Measurements from ENCODE around the gene RTP5.

RTP5 gene

DNA sequence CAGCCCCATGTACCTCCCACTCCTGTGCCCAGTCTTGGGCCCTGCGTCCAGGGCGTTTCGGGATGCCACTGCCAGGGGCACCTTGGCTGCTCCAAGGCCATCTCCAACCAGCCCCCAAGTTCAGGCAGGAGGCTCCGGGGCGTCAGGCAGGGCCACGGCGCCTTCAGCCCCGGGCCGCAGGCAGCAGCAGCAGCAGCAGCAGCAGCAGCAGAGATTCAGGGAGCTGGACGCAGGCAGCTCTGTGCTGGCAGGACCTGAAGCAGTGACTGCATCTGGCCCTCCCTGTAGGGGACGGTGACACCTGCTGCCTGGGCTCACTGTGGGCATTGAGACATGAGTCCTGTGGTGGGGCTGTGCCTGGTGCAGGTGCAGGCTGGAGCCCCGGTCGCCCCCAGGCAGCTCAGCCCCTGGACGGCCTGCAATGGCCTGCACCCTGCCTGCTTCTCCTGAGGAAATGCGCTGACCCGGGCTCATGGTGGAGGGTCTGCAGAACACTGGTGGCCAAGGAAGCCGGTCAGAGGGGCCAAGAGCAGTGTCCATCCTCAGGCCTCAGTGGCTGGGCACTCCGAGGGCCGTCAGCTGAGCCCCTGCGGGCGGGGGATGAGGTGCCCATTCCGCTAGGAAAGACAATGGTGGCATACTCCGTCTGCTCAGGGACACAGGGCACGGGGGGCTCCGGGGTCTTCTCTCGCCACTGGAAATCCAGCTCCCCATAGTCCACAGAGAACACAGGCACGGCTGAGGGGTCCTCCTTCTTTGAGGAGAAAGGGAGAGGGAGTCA, 18.8 kb upstream of the RTP5 start:
- H3K36me3 Mint-ChIP-seq (ENCODE audit: low read depth) = no peaks in the 10 kb centered on the region
- no peak overlapping the region for H3K27ac Mint-ChIP-seq
- intact Hi-C loops (cut with micrococcal nuclease) = no loop called here
- no peak overlapping the region for H3K4me3 Mint-ChIP-seq
- H3K27me3 Mint-ChIP-seq = peaks cover 19% of the 10 kb centered on the region
- H3K4me1 Mint-ChIP-seq (ENCODE audit: low read depth) = peaks cover 10% of the 10 kb centered on the region
- no peaks in the 10 kb centered on the region for H3K9me3 Mint-ChIP-seq

DNA sequence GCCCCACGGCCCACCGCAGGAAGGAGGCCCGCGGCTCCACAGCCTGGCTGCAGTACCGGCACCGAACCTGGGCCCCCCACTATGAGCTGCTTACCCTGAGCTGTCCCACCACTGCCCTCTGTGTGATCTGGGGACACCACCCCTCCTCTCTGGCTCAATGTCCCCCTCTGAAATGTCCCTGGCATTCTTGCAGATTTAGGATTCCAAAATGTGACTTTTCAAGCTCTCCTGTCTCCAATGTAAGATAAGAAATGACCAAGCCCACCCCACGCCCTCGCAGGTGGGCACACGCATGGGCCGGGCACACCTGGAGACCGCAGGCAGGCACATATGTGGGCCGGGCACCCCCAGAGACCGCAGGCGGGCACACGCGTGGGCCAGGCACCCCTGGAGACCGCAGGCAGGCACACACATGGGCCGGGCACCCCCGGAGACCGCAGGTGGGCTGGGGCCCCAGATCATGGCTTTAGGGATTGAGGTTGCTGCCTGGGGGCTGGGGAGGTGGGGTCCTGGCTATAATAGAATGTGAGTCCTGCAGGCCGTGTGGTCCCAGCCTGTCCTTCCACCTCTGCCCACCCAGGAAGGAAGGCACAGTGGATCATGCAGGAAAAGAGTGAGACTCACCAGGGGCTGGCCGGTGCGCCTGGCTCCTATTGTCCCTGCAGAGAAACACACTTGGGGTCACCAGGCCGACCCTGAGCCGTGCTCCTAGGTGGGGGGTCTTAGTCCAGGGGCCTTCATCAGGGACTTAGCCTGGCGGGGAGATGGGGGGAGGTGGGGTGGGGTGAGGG, 18.0 kb upstream of the RTP5 start:
- Mint-ChIP-seq H3K27ac (no peak overlapping the region), H3K27me3 (peaks cover 16% of the 10 kb centered on the region), H3K36me3 (ENCODE audit: low read depth) (no peaks in the 10 kb centered on the region), H3K4me3 (no peak overlapping the region), H3K9me3 (no peaks in the 10 kb centered on the region), H3K4me1 (ENCODE audit: low read depth) (peaks cover 2% of the 10 kb centered on the region)
- intact Hi-C loops (cut with micrococcal nuclease) = no loop called here

DNA sequence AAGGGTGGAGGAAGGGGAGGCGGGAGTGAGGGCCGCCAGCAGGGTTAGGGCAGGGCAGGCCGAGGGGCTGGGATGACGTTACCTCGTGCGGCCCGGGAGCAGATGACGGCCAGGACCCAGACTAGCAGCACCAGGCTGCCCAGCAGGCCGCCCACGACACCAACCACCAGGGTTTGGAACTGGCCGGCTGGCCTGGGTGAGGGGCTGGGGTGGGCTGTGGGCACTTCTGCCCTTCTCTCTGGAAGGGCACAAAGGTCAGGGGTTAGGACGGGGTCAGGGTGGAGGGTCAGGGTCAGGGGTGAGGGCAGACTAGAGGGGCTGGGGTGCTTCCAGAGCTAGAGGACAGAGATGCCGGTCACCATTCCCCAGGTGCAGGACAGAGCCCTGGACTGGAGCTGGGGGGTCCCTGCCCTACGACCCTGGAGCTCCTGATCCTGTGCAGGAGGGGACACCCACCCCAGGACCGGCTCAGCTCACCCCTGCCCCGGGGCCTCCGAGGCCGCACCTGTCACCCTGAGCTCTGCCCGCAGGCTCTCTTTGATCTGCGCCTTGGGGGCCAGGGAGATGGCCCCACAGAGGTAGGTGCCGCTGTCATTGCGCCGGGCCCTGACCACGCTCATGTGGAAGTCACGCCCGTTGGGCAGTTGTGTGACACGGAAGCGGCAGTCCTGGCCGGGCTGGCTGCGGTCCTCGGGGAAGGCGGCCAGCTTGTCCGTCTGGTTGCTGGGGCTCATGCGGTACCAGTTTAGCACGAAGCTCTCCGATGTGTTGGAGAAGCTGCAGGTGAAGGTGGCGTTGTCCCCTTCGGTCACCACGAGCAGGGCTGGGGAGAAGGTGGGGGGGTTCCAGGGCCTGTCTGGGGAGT, 17.2 kb upstream of the RTP5 start:
- no peak overlapping the region for H3K4me3 Mint-ChIP-seq
- H3K36me3 Mint-ChIP-seq (ENCODE audit: low read depth) = no peaks in the 10 kb centered on the region
- no peak overlapping the region for H3K27ac Mint-ChIP-seq
- no peaks in the 10 kb centered on the region for H3K4me1 Mint-ChIP-seq (ENCODE audit: low read depth)
- H3K9me3 Mint-ChIP-seq = no peaks in the 10 kb centered on the region
- intact Hi-C loops (cut with micrococcal nuclease) = no loop called here
- peaks cover 11% of the 10 kb centered on the region for H3K27me3 Mint-ChIP-seq

DNA sequence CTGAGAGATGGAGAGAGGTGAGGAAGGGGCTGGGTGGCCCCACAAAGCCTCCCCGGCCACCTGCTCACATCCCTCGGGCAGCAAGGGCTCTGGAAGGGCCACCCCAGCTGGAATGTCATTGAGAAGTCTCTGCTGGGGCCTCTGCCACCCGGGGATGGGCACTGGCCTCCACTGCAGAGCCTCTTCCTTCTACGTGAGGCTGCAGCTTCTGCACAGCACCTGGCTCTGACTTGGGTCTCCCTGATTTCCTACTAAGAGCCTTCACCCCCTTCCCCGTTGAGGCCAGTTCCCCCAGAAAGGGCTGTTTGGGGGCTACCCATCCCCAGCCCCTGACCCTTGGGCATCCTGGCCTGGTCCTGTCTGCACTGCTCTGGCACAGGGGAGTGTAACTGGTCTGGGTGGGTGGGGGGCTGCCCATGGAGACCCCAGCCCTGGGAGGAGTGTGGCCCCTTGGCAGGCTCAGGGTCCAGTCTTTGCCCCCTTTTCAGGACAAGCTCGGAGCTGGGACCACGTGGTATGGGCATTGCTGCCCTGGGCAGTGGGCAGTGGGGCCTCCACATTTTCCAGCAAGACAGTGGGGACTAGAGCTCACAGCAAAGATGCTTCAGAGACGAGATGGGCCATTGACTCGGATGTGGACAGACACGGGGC, 16.4 kb upstream of the RTP5 start:
- H3K27ac Mint-ChIP-seq = no peak overlapping the region
- no peaks in the 10 kb centered on the region for H3K36me3 Mint-ChIP-seq (ENCODE audit: low read depth)
- H3K4me1 Mint-ChIP-seq (ENCODE audit: low read depth) = no peaks in the 10 kb centered on the region
- H3K4me3 Mint-ChIP-seq = no peak overlapping the region
- intact Hi-C loops (cut with micrococcal nuclease) = no loop called here
- H3K27me3 Mint-ChIP-seq = peaks cover 8% of the 10 kb centered on the region
- no peaks in the 10 kb centered on the region for H3K9me3 Mint-ChIP-seq

DNA sequence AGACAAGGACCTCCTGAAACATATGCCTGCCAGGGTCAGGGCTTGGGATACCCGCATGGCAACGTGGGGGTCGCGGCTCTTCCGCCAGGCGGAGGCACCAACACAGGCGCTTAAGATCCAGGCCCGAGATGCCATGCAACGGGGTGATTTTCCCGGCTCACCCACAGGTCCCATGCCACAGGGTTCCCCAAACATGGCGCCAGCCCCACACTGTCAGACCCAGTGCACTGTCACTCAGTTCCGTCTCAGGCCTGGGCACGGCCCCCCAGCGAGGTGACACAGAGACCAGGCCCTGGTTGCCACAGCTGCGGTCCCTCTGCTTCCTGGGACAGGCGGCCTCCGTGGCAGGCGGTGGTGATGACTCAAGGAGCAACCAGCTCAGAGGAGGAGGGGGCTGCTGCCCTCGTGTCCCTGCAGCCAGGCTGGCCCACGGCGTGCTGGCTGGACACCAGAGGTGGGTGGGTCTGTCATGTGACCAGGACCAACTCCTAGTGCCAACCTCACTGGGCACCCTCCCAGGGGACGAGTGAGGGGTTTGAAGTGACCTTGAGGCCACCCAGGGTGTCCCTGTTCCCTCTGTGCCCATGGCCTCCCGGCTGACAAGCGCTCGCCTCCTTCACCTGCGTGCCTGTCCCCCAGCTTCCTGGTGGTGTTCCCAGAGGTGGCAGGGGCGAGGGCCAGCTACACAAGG, 15.7 kb upstream of the RTP5 start:
- H3K27ac Mint-ChIP-seq = no peak overlapping the region
- peaks cover 8% of the 10 kb centered on the region for H3K27me3 Mint-ChIP-seq
- no peaks in the 10 kb centered on the region for H3K36me3 Mint-ChIP-seq (ENCODE audit: low read depth)
- no peaks in the 10 kb centered on the region for H3K9me3 Mint-ChIP-seq
- no peak overlapping the region for H3K4me3 Mint-ChIP-seq
- intact Hi-C loops (cut with micrococcal nuclease) = no loop called here
- no peaks in the 10 kb centered on the region for H3K4me1 Mint-ChIP-seq (ENCODE audit: low read depth)

DNA sequence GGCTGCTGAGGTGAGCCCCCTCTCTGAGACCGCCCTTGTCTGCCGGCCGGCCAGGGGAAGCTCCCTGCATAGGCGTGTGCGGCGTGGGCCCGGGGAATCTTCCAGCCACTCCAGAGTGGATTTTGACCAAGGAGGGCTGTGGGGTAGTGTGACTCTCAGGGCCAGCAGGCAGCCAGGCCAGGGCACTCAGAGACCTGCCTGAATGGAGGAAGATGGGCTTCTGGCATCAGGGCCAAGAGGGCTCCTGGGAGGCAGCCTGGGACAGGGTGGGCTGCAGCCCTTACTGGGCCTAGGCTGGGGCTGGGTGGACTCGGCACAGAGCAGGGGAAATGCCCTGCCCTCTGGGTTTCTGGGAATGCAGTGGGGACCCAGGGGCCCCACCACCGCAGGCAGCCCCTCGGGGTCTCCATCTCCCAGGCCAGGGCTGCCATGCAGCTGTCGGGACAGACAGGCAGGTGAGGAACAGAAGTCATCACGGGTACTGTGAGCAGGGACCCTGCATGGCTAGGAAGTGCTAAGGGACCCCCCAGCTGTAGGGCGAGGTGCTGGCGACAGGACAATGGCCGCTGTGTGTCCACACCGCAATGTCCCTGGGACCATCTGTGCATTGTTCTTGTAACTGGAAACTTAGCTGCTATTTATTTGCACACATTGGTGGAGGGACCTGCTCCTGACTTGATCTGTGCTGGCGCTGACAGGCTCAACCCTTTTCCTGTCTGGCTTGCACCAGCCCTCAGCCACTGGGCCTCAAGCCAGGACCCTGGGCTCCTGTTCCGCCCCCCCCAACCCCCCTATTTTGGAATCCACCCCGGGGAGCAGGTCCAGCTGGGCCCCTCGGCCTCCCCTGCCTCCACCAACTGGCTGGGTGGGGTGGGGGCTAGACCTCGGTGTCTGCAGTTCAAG, 14.9 kb upstream of the RTP5 start:
- no peak overlapping the region for H3K4me3 Mint-ChIP-seq
- no peaks in the 10 kb centered on the region for H3K36me3 Mint-ChIP-seq (ENCODE audit: low read depth)
- H3K4me1 Mint-ChIP-seq (ENCODE audit: low read depth) = no peaks in the 10 kb centered on the region
- H3K27ac Mint-ChIP-seq = no peak overlapping the region
- intact Hi-C loops (cut with micrococcal nuclease) = no loop called here
- no peaks in the 10 kb centered on the region for H3K9me3 Mint-ChIP-seq
- peaks cover 7% of the 10 kb centered on the region for H3K27me3 Mint-ChIP-seq

DNA sequence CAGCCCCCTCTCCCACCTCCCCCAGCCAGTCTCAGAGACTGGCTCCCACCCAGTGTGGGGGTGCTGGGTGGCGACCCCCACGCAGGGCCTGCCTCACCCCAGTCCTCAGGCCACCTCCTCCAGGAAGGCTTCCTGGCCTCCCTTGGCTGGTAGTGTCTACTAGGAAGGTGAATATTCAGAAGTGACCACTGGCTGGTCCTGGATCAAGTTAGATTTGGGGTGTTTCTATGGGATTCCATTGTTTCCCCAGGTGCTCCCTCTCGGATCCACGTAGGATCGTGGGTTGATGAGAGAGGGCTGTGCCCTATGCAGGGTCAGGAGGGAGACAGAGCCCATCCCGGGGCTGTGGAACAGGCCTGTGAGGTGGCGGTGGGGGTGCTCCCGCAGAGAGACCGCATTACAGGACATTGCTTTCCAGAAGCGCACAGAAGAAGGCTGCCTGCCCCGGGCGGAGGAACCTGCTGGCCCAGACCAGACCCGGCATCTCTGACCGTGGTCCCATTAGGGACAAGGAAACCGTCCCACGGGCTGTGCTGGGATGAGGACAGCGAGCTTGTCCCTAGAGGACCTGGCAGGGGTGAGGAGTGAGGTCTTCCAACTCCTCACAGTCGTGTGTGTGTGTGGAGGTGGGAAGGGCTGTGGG, 14.2 kb upstream of the RTP5 start:
- Mint-ChIP-seq H3K36me3 (ENCODE audit: low read depth) (no peaks in the 10 kb centered on the region), H3K4me1 (ENCODE audit: low read depth) (no peaks in the 10 kb centered on the region), H3K4me3 (no peak overlapping the region), H3K27ac (no peak overlapping the region), H3K9me3 (no peaks in the 10 kb centered on the region), H3K27me3 (peaks cover 7% of the 10 kb centered on the region)
- intact Hi-C loops (cut with micrococcal nuclease) = no loop called here

DNA sequence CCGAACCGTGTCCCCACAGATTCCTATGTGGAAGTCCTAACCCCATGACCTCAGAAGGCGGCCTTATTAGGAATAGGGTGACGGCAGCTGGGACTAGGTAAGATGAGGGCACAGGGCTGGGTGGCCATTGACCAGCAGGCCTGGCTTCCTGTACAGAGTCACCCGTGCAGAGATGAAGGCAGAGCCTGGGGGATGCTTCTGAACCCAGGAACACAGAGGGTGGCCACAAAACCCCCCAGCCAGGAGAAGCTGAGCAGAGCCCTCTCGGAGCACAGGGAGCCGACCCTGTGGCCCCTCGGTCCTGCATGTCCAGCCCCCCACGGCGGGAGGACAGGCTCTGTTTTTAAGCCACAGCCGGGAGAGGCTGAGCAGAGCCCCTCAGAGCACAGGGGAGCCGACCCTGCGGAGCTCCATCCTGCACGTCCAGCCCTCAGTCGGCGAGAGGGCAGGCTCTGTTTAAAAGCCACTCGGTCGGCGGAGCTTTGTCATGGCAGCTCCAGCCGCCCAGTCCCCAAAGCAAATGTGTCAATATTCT, 13.6 kb upstream of the RTP5 start:
- intact Hi-C loops (cut with micrococcal nuclease) = no loop called here

DNA sequence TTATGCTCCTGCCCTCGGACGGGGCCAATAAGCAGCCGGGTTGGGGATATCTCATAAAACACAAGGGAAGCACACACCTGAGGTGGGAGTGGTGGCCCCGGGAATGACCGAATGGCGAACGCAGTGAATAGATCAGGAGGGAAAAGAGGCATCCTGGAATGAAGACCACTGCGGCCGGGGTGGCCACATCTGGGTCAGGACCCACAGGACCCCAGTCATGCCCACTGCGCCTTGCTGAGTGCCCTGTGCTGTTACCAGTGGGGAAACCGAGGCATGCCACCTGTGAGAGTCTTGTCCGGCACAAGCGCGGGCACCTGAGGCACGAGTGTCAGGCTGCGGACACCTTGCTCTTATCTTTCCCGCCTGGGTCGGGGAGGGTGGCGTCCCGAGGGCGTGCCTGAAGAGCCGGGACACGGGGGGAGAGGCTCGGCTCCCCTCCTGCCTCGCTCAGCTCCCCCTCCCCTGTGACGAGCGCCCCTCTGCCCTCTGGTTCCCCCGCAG, 12.4 kb upstream of the RTP5 start:
- no peak overlapping the region for H3K27ac Mint-ChIP-seq
- no peaks in the 10 kb centered on the region for H3K9me3 Mint-ChIP-seq
- intact Hi-C loops (cut with micrococcal nuclease) = no loop called here
- no peak overlapping the region for H3K4me3 Mint-ChIP-seq
- no peaks in the 10 kb centered on the region for H3K4me1 Mint-ChIP-seq (ENCODE audit: low read depth)
- H3K36me3 Mint-ChIP-seq (ENCODE audit: low read depth) = no peaks in the 10 kb centered on the region
- H3K27me3 Mint-ChIP-seq = peaks cover 21% of the 10 kb centered on the region

More for the DNA sequence above, 13.6 kb upstream of the RTP5 start:
- H3K4me3 Mint-ChIP-seq = no peak overlapping the region
- no peaks in the 10 kb centered on the region for H3K9me3 Mint-ChIP-seq
- no peak overlapping the region for H3K27ac Mint-ChIP-seq
- no peaks in the 10 kb centered on the region for H3K36me3 Mint-ChIP-seq (ENCODE audit: low read depth)
- peaks cover 10% of the 10 kb centered on the region for H3K27me3 Mint-ChIP-seq
- no peaks in the 10 kb centered on the region for H3K4me1 Mint-ChIP-seq (ENCODE audit: low read depth)

DNA sequence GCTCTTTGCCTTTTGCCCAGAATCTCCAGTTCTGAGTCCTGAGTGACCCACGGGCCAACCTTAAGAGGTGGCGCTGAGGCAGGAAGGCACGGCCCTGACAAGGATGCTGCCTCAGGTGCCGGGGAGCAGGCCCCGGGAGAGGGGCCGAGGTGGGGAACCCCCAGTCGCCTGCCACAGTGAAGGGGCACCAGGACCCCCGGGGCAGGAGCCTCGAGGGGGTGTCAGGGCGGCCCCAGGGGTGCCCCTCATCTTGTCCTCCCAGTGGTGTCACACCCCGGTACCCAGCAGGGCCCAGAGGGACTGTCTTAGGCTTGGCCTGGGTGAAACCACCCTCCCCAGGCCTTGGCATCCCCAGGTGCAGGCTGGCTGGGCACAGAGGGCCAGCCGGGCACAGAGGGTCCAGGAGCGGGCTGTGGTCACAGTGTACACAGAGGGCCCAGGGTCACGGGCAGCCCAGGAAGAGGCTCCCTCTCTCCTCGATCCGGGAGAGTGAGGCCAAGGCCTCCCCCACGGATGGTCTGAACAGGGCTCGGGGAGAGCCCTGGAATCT, 11.9 kb upstream of the RTP5 start:
- no peaks in the 10 kb centered on the region for H3K36me3 Mint-ChIP-seq (ENCODE audit: low read depth)
- no peaks in the 10 kb centered on the region for H3K9me3 Mint-ChIP-seq
- peaks cover 26% of the 10 kb centered on the region for H3K27me3 Mint-ChIP-seq
- no peak overlapping the region for H3K4me3 Mint-ChIP-seq
- intact Hi-C loops (cut with micrococcal nuclease) = no loop called here
- H3K27ac Mint-ChIP-seq = peak overlapping the region; percentile 17
- no peaks in the 10 kb centered on the region for H3K4me1 Mint-ChIP-seq (ENCODE audit: low read depth)

DNA sequence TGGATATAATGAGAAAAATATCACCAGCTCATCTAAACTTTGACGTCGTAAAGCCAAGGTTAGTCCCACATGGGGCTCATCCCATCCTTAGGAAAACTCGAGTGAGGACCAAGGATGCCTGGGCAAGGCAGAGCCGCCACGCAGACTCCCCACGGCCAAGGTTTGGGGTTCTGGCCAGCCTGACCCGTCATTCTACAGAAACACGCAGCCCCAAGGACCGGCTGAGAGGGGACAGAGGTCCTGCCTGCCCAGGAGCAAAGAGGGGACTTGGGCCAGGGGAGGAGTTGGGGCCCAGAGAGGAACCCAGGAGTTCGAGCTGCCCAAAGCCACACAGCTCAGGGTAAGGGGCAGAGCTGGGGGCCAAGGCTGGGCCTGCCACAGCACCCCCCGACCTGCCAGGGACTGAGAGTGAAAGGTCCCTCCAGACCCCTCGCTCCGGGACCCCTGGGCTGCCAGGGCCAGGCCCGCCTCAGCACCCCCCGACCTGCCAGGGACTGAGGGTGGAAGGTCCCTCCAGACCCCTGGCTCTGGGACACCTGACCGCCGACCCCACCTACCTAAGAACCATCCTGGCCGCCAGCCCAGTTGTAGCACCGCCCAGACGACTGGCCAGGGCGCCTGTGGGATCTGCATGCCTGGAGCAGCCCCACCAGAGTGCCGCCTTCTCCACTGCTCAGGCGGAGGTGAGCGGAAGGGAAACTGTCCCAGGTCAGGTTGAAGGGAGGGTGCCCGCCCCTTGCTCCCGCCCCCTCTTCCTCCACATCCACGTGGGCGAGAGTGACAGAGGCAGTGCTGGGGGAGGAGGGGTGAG, 11.1 kb upstream of the RTP5 start, which contains the start of gene PDCD1:
Gene PDCD1, minus strand, starts transcription at position 689 of the 811 bp plus-strand sequence. Its CDS starts 56 bp downstream, at position 633.
- peak within 1 kb of the TSS; percentile 64 for H3K27ac Mint-ChIP-seq
- peaks cover 33% of the 10 kb centered on the region for H3K27me3 Mint-ChIP-seq
- no peak within 1 kb of the TSS for H3K4me3 Mint-ChIP-seq
- no peaks in the 10 kb centered on the region for H3K4me1 Mint-ChIP-seq (ENCODE audit: low read depth)
- no peaks in the 10 kb centered on the region for H3K36me3 Mint-ChIP-seq (ENCODE audit: low read depth)
- intact Hi-C loops (cut with micrococcal nuclease) = no loop called here
- H3K9me3 Mint-ChIP-seq = no peaks in the 10 kb centered on the region

All from dendritic cell treated with granulocyte-macrophage colony-stimulating factor and Interleukin-4, amounts not matched to agents 40 ng/mL and 50 ng/mL, for 4 days (primary cell).